SK-N-SH treated with all-trans-retinoic acid at 6 μM for 48 hours (cell line): ENCODE results near the gene KCMF1.
A peak's percentile ranks its signal among the peaks of the same experiment; 100 is the strongest.

ENCODE experiments used
- ATAC-seq: fragments of 200-7000 bp; cut with Tn5 transposase; 3 replicates; pipeline ENCODE4 v1.9.1; 2020; ENCODE audit warnings: mild to moderate bottlenecking, moderate library complexity
- ARNTL ChIP-seq: fragments of 450-650 bp; formaldehyde crosslinking; IDR thresholded peaks from 2 replicates; pipeline ENCODE4 v1.5.0; 2020; ENCODE audit warnings: low read depth, mild to moderate bottlenecking, moderate library complexity, borderline replicate concordance
- BACH2 ChIP-seq: fragments of 250-450 bp; sonication (Bioruptor Pico); IDR thresholded peaks from 2 replicates; pipeline ENCODE4 v1.9.0; 2021; ENCODE audit warnings: mild to moderate bottlenecking, borderline replicate concordance
- CSDC2 ChIP-seq: fragments of 250-450 bp; sonication (Bioruptor Pico); IDR thresholded peaks from 2 replicates; pipeline ENCODE4 v1.5.0; 2020; ENCODE audit warnings: mild to moderate bottlenecking, moderate library complexity
- ESRRG ChIP-seq: fragments of 250-450 bp; sonication (Bioruptor Pico); IDR thresholded peaks from 2 replicates; pipeline ENCODE4 v1.6.1; 2021; ENCODE audit warnings: mild to moderate bottlenecking
- GLIS3 ChIP-seq: fragments of 250-450 bp; sonication (Bioruptor Pico); IDR thresholded peaks from 2 replicates; pipeline ENCODE4 v1.5.0; 2020; ENCODE audit warnings: mild to moderate bottlenecking, moderate library complexity
- ISL1 ChIP-seq: fragments of 250-450 bp; sonication (Bioruptor Pico); IDR thresholded peaks from 2 replicates; pipeline ENCODE4 v2.1.2; 2022; ENCODE audit warnings: mild to moderate bottlenecking, moderate library complexity
- POU6F1 ChIP-seq: fragments of 250-450 bp; sonication (Bioruptor Pico); IDR thresholded peaks from 2 replicates; pipeline ENCODE4 v1.8.0; 2021; ENCODE audit warnings: low read depth, mild to moderate bottlenecking, moderate library complexity, borderline replicate concordance
- RARB ChIP-seq: fragments of 250-450 bp; sonication (Bioruptor Pico); IDR thresholded peaks from 2 replicates; pipeline ENCODE4 v1.8.0; 2021; ENCODE audit warnings: mild to moderate bottlenecking, moderate library complexity
- SNAI2 ChIP-seq: fragments of 250-450 bp; sonication (Bioruptor Pico); IDR thresholded peaks from 2 replicates; pipeline ENCODE4 v1.5.0; 2020; ENCODE audit warnings: mild to moderate bottlenecking, moderate library complexity
- TCF4 ChIP-seq: fragments of 250-450 bp; sonication (Bioruptor Pico); IDR thresholded peaks from 2 replicates; pipeline ENCODE4 v1.8.0; 2021; ENCODE audit warnings: mild to moderate bottlenecking, moderate library complexity, borderline replicate concordance
- ZC3H10 ChIP-seq: fragments of 250-450 bp; sonication (Bioruptor Pico); IDR thresholded peaks from 2 replicates; pipeline ENCODE4 v1.5.1; 2021; ENCODE audit warnings: mild to moderate bottlenecking, moderate library complexity
- ZFP3 ChIP-seq: fragments of 250-450 bp; sonication (Bioruptor Pico); IDR thresholded peaks from 2 replicates; pipeline ENCODE4 v1.5.0; 2020; ENCODE audit warnings: mild to moderate bottlenecking, moderate library complexity
- ZFP30 ChIP-seq: fragments of 450-650 bp; formaldehyde crosslinking; IDR thresholded peaks from 2 replicates; pipeline ENCODE4 v1.5.0; 2022; ENCODE audit warnings: mild to moderate bottlenecking, moderate library complexity
- ZNF565 ChIP-seq: fragments of 450-650 bp; formaldehyde crosslinking; conservative IDR thresholded peaks from 2 replicates; pipeline ENCODE4 v1.5.0; 2020; ENCODE audit warnings: low read depth, mild to moderate bottlenecking, moderate library complexity
- ZNF70 ChIP-seq: fragments of 450-650 bp; formaldehyde crosslinking; IDR thresholded peaks from 2 replicates; pipeline ENCODE4 v1.5.0; 2020; ENCODE audit warnings: mild to moderate bottlenecking, moderate library complexity
- TF ChIP-seq, protein P1 (sequence below): fragments of 250-450 bp; sonication (Bioruptor Pico); IDR thresholded peaks from 2 replicates; pipeline ENCODE4 v1.5.1; 2021; ENCODE audit warnings: mild to moderate bottlenecking, moderate library complexity
- TF ChIP-seq, protein P2 (sequence below): fragments of 250-450 bp; sonication (Bioruptor Pico); IDR thresholded peaks from 2 replicates; pipeline ENCODE4 v1.5.0; 2020; ENCODE audit warnings: mild to moderate bottlenecking, moderate library complexity
- TF ChIP-seq, protein P3 (sequence below): fragments of 250-450 bp; sonication (Bioruptor Pico); IDR thresholded peaks from 2 replicates; pipeline ENCODE4 v1.5.1; 2020; ENCODE audit warnings: low read depth, mild to moderate bottlenecking, moderate library complexity

Gene KCMF1

GRCh38 chr2:85017411-85018048 is 46.6 kb downstream of the KCMF1 start:
- TF ChIP-seq, protein P1, sequence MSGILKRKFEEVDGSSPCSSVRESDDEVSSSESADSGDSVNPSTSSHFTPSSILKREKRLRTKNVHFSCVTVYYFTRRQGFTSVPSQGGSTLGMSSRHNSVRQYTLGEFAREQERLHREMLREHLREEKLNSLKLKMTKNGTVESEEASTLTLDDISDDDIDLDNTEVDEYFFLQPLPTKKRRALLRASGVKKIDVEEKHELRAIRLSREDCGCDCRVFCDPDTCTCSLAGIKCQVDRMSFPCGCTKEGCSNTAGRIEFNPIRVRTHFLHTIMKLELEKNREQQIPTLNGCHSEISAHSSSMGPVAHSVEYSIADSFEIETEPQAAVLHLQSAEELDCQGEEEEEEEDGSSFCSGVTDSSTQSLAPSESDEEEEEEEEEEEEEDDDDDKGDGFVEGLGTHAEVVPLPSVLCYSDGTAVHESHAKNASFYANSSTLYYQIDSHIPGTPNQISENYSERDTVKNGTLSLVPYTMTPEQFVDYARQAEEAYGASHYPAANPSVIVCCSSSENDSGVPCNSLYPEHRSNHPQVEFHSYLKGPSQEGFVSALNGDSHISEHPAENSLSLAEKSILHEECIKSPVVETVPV (CRISPR knock-in tag) = no peak
- no peak for TF ChIP-seq ARNTL
- no peak for TF ChIP-seq POU6F1 (CRISPR knock-in tag)
- ATAC-seq = peak; percentile 18; the same call in 1 of the 3 replicates

DNA sequence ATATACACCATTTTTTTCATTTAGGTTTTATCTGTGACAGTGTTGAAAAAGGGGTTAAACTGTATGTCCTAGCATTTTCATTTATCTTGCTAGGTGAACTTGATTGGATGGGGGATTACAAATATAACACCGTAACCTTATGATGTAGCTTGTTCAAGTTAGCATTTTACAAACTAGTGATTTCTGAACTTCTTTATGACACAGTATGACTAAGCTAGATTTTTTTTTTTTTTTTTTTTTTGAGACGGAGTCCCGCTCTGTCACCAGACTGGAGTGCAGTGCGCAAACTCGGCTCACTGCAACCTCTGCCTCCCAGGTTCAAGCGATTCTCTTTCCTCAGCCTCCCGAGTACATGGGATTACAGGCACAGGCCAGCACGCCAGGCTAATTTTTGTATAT is 47.1 kb downstream of the KCMF1 start:
- no peak for TF ChIP-seq ZC3H10
- TF ChIP-seq POU6F1 (CRISPR knock-in tag) = no peak
- TF ChIP-seq CSDC2 = no peak
- TF ChIP-seq TCF4 (CRISPR knock-in tag) = no peak
- TF ChIP-seq SNAI2 (CRISPR knock-in tag) = no peak
- TF ChIP-seq, protein P1 (CRISPR knock-in tag) = no peak
- no peak for TF ChIP-seq RARB (CRISPR knock-in tag)
- no peak for TF ChIP-seq GLIS3 (CRISPR knock-in tag)
- no peak for TF ChIP-seq ZFP30 (CRISPR knock-in tag)
- no peak for TF ChIP-seq ZNF70
- TF ChIP-seq ESRRG (CRISPR knock-in tag) = no peak
- TF ChIP-seq, protein P2, sequence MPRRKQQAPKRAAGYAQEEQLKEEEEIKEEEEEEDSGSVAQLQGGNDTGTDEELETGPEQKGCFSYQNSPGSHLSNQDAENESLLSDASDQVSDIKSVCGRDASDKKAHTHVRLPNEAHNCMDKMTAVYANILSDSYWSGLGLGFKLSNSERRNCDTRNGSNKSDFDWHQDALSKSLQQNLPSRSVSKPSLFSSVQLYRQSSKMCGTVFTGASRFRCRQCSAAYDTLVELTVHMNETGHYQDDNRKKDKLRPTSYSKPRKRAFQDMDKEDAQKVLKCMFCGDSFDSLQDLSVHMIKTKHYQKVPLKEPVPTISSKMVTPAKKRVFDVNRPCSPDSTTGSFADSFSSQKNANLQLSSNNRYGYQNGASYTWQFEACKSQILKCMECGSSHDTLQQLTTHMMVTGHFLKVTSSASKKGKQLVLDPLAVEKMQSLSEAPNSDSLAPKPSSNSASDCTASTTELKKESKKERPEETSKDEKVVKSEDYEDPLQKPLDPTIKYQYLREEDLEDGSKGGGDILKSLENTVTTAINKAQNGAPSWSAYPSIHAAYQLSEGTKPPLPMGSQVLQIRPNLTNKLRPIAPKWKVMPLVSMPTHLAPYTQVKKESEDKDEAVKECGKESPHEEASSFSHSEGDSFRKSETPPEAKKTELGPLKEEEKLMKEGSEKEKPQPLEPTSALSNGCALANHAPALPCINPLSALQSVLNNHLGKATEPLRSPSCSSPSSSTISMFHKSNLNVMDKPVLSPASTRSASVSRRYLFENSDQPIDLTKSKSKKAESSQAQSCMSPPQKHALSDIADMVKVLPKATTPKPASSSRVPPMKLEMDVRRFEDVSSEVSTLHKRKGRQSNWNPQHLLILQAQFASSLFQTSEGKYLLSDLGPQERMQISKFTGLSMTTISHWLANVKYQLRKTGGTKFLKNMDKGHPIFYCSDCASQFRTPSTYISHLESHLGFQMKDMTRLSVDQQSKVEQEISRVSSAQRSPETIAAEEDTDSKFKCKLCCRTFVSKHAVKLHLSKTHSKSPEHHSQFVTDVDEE (CRISPR knock-in tag) = no peak
- no peak for TF ChIP-seq ZNF565
- no peak for TF ChIP-seq ARNTL
- no peak for TF ChIP-seq ISL1 (CRISPR knock-in tag)
- no peak for TF ChIP-seq BACH2
- TF ChIP-seq, protein P3, sequence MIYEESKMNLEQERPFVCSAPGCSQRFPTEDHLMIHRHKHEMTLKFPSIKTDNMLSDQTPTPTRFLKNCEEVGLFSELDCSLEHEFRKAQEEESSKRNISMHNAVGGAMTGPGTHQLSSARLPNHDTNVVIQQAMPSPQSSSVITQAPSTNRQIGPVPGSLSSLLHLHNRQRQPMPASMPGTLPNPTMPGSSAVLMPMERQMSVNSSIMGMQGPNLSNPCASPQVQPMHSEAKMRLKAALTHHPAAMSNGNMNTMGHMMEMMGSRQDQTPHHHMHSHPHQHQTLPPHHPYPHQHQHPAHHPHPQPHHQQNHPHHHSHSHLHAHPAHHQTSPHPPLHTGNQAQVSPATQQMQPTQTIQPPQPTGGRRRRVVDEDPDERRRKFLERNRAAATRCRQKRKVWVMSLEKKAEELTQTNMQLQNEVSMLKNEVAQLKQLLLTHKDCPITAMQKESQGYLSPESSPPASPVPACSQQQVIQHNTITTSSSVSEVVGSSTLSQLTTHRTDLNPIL (CRISPR knock-in tag) = no peak
- TF ChIP-seq ZFP3 (CRISPR knock-in tag) = no peak
- TF ChIP-seq, all 23 proteins: peak for 0
- no peak for ATAC-seq

DNA sequence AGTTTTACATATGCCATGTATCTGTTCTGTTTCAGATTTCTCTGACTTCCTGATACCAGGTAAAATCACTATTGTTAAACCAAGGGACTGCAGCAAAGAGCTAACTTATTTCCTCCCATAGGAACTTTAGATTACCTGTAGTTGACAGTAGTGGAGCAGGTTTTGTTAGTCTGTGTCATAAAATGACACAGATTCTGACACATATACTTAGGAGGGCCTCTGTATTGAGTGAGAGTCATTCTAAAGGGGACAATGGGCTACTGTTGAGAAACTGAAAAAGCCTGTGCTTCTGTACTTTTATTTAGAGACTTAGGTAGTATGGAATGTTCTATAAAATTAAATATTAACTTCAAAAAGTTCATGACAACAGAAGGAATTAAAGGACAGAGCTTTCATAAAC is 48.2 kb downstream of the KCMF1 start:
- no peak for TF ChIP-seq ISL1 (CRISPR knock-in tag)
- no peak for TF ChIP-seq ZNF70
- TF ChIP-seq SNAI2 (CRISPR knock-in tag) = no peak
- TF ChIP-seq, protein P1 (CRISPR knock-in tag) = no peak
- TF ChIP-seq, protein P3 (CRISPR knock-in tag) = no peak
- ATAC-seq = no peak
